Activated T-cell treated with anti-CD3 and anti-CD28 coated beads for 48 hours (primary cell): ENCODE measurements around the gene ETS1.

Source experiments
- DNase-seq: peaks from one replicate; pipeline ENCODE4 v3.0.0-alpha.2; 2020; ENCODE audit warnings: low read depth

Gene ETS1

DNA sequence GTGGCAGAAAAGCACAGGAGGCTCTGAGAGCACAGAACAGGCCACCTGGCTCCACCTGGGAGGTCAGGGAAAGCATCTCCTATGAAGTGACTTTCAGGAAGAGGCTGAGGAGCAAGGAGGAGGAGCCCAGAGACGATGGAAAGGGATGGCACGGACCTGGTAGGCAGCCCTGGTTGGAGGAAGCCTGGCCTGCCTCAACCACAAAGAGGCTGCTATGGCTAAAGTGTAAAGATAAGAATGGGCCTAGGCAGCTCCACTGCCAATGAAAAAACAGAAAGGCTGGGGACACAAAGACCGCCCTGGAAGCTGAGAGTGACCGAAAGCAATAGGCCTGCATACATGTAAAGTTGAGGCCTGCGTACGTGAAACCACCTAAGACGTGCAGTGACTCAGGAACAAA lies 31.2 kb upstream of the ETS1 start:
- no peak for DNase-seq

GRCh38 chr11:128616161-128616560 lies 28.8 kb upstream of the ETS1 start:
- no peak for DNase-seq

DNA sequence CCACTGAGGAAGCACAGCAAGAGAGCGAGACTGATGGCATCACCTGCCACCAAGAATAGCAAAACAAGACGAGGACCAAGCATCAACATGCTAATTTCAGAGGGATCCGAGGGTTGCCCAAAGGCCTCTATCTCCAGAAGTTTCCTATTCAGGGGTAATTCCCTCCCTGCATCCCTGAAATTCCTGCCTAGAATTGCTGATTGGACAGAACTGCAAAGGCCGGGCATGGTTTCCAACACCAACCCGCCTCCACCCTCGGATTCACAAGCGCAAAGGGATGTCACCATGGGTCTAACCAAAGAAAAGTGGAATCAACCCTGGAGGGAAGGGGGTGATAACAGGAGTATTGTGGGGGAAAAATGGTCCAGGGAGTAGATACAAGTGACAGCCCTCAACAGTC lies 28.3 kb upstream of the ETS1 start:
- DNase-seq: no peak

- DNase-seq: no peak
These were observed 27.7 kb upstream of the ETS1 start for GRCh38 chr11:128615076-128615475.

DNA sequence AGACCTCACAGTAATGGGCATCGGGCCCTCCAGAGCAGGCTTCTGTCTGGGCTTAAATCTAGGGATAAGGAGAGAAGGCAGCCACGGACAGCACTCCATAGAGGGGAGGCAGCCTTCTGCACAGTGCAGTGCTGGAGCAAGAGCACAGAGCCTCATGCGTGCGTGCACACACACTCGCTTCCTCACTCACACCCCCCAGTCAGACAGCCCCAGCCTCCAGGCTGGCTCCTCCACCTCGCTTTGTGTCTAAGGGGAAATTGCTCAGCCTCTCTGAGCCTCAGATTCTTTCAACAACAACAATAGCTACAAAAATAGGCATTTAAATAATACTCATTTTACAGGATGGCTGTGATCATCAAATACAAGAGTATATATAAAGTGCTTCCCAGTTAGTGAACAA lies 26.7 kb upstream of the ETS1 start:
- DNase-seq: no peak

DNA sequence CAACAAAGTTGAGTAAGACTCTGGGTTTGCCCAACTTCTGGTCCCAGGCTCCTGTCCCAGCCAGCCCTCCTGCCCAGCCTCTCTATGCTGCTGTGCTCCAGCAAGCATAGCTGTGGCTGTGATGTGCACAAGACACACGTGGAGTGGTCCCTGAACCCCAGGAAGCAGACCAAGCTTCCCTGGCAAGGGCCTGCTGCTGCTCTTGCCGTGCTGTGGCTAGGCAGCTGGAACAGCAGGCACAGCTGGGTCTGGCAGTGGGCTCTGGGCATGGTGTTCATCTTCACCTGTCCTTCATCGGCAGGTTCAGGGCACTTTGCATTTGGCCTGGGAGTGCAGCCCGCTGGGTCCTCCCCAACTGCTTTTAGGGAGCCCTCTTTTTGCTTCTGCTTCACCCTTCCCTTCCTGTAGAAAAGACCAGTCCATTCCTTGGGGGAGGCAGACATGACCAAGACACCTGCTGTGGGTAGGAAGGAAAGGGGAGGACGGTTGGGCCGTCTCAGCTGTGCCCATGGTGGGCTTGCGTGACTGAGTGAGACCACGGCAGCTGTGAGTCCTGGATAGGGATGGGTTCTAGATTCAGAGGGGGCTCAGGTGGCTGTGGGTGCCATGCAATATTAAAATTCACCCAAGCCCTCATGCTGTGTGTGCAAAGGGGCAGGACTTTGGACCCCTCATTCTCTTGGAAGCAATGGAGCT lies 26.1 kb upstream of the ETS1 start:
- DNase-seq: no peak

DNA sequence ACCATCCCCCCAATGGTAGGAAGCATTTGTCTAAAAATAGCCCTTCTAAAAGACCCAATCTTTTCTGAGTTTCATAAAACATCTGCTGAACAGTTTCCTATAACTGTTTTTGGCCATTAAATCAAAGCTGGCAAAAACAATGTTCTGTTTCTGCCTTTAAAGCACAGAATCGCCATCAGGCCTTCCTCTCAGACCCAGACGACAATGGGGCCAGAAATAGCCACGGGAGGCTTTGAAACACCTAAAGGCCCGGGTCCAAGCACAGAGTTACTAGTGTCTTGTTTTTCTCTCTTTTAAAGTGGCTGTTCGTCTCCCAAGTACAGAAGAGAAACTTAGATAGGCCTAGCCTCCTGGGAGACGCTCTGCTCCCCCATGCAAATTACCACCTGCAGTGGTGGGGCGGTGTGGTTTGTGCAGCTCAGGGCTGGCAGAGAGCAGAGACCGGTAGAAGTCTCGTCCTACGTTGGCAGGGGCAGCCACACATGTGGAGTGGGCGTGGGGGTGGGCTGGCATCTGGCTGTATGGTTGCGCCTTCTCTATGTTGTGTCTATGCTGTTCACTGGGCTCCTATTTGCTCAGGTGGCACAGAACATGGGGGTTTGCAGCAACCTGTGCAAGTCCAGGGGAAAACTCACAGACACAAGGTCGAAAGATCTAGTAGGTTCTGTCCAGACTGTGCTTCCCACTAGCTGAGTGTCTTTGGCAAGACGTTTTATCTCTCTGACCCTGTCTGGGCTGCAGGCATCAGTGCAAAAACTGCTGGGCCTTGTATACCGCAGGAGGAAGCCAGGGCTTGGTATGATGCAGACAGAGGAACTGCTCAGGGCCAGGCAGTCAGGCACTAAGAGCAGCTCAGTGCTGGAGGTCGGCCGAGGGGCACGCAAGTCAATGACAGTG lies 23.6 kb upstream of the ETS1 start:
- no peak for DNase-seq

GRCh38 chr11:128609785-128610184 lies 22.4 kb upstream of the ETS1 start:
- DNase-seq: no peak

DNA sequence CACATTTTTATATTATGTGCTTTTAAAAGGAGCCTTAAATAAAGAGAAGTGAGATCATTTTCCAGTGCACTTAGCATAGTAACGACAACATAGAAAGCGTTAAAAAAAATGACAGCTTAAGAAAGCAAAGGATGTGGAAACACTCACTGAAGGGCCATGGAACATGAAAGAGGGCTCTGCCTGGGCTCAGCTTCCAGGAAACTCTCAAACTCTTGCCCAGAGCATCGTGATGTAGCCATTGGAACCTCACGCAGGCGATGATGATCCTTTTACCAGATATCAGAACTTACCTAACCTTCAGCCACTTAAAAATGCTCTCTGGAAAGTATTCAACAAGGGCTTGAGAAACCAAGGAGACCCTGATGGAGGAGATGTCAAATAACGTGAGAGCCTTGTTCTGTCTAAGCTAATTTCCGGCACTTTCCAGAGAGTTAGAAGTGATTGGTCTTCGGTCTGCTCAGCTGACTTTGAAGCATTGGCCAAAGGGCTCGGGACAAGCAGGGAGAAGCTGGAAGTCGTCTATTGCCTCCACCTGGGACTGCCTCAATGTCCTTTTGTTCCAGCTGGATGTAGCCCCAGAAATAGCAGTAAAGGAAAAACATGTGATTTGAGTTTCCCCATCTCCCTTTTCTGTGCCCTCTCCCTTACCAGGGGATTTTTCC lies 21.5 kb upstream of the ETS1 start:
- no peak for DNase-seq

GRCh38 chr11:128607819-128608218 lies 20.5 kb upstream of the ETS1 start:
- no peak for DNase-seq

GRCh38 chr11:128604723-128605122 lies 17.4 kb upstream of the ETS1 start:
- no peak for DNase-seq

GRCh38 chr11:128603752-128604414 lies 16.5 kb upstream of the ETS1 start:
- no peak for DNase-seq

DNA sequence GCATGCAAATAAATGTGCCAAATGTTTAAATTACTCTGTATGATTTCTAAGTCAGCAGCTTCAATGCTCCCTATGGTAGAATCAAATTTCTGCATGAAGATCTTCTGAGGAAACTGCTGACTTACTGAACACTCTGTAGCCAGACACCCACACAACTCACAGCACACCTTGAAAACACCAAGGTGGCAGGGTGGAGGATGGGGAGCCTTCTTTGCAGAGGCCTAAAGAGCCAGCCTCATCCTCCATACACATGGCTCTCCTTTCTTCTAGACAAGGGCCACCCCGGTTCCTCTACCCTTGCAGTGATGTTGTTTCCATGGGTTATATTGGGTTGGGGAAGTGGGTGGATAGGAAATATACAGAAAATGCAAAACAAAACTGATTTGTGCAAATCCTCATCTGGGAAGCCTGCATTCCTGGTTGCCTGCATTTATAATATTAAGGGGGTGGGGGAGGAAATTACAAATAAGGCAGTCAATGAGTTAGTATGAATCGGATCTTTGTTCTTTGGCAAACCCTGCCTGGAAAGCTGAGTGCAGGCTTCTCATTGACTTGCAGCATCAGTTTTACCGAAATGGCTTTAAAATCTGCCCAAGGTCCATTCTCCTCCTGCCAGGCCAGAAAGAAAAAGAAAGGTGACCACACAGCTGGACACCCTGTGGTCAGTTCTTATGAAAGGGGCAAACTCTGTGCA lies 15.8 kb upstream of the ETS1 start:
- DNase-seq: no peak

- no peak for DNase-seq
These were observed 12.4 kb upstream of the ETS1 start for GRCh38 chr11:128599729-128600128.

GRCh38 chr11:128598506-128599150 lies 11.3 kb upstream of the ETS1 start:
- no peak for DNase-seq

DNA sequence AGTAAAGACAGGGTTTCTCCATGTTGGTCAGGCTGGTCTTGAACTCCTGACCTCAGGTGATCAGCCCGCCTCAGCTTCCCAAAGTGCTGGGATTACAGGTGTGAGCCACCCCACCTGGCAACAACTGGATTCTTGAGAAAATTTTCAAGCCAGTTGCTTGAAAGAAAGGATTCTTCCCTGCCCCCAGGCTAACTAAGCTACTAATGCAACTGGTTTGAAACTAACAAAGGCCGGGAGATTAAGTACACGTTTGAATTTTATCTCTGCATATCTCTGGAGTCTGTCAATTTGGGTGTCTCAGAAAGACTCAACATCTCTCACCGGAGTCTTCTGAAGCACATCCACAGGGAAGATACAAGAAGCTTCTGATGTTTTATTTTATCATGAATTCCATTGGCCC lies 10.7 kb upstream of the ETS1 start:
- no peak for DNase-seq

DNA sequence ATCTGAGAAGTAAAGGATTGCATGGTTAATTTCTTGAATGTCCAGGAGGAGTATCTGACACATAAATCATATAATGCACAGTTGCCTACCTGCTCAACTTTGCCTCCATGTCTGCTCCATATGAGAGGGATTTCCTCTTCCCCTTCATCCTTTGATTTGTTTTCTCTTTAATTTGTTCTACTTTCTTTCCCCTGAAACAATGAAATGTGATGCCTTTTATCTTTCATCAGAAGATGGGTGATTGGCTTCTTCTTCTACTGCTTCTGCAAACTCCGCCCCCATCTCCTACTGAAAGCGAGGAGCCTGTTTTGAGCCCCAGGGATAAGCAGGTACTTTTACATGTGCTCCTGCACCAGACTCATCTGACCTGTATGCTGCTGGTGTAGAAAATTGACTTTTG lies 9.9 kb upstream of the ETS1 start:
- no peak for DNase-seq

- no peak for DNase-seq
These were observed 8.9 kb upstream of the ETS1 start for GRCh38 chr11:128596250-128596649.

- no peak for DNase-seq
These were observed 8.4 kb upstream of the ETS1 start for GRCh38 chr11:128595775-128596174.

- DNase-seq: no peak
These were observed 7.9 kb upstream of the ETS1 start for GRCh38 chr11:128595221-128595620.

DNA sequence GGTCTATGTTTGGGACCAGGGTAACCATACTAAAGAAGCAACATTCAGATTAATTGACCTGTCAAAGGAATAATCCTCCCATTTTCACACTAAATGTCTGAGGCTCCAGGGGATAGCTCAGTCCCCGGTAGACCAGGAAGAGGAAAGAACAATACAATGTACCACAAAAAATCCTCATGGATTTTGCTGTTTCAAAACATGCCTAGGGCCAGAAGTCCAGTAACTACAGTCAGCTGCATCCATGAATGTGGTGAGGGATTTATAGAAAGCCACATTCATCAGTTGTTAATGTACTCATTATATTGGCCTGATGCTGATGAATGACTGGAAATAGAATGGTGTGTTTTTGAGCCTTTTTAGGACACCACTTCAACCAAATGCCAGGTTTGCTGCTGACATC lies 6.9 kb upstream of the ETS1 start:
- DNase-seq: no peak
